ENCODE measurements around the gene TTC19.
"Not testable (repeated sequence)": the region's sequence is repeated elsewhere in the genome, so short reads cannot be mapped to it uniquely, and the experiment has no call there.

The TTC19 gene

GRCh38 chr17:15973016-15973415 lies 26.6 kb upstream of the TTC19 start:
- no peak for FAIRE-seq

DNA sequence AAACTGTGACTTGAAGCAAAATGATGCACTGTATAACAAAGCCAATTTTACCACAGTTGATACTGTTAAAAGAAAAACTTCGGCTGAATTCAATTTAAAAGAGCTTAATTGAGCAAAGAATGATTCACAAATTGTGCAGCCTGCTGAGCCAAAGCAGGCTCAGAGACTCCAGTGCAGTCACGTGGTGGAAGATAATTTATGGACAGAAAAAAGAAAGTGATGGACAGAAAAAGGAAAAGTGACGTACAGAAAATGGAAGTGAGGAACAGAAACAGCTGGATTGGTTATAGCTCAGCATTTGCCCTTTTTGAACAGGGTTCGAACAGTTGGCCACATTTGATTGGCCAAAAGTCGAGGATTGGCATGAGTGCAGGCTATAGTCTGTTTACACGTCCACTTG lies 25.8 kb upstream of the TTC19 start:
- no peak for FAIRE-seq

- no peak for FAIRE-seq
Measured at GRCh38 chr17:15977894-15978293, 21.7 kb upstream of the TTC19 start.

DNA sequence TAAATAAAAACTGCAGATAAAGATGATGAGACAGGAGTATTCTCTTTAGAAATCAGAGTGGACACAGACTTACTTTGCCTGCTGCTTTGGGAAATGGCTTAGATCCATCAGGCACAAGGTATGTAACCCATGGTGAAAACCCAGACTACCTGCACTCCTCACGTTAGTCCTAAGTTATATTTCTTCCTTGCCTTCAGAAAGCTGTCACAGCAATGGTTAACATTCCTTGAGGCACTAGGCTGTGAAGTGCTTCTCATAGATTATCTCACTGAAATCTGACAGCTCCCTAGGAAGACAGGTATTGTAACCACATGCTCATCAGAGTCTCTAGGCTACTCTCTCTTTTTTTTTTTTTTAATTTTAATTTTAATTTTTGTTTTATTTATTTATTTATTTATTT lies 21.0 kb upstream of the TTC19 start:
- no peak for FAIRE-seq

- FAIRE-seq: not testable (repeated sequence)
Measured at GRCh38 chr17:15979013-15979412, 20.6 kb upstream of the TTC19 start.

DNA sequence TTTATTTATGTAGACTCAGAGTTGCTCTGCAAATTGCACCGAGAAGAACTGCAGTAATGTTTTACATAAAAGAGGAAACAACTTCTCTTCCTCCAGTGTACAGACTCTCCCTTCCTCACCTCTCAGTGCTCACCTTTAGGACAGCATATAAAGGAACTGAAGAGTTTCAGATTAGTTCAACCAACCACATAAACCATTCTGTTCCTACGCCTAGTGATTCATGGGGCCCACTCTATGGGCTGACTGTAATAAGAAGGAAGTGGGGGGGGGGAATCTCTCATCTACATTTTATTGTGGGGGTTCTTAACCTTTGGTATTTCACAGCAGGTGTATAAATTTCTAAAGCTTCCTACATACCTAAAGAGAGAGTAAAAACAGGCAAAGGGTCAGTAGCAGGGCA lies 18.4 kb upstream of the TTC19 start:
- no peak for FAIRE-seq

- FAIRE-seq: no peak
Measured at GRCh38 chr17:15981646-15982580, 17.7 kb upstream of the TTC19 start.

GRCh38 chr17:15996322-15996721 lies 3.3 kb upstream of the TTC19 start:
- no peak for FAIRE-seq

- FAIRE-seq: no peak
Measured at GRCh38 chr17:15998031-15998562, 1.5 kb upstream of the TTC19 start.

GRCh38 chr17:15999974-16000827 lies 577 bp downstream of the TTC19 start:
- FAIRE-seq: no peak

DNA sequence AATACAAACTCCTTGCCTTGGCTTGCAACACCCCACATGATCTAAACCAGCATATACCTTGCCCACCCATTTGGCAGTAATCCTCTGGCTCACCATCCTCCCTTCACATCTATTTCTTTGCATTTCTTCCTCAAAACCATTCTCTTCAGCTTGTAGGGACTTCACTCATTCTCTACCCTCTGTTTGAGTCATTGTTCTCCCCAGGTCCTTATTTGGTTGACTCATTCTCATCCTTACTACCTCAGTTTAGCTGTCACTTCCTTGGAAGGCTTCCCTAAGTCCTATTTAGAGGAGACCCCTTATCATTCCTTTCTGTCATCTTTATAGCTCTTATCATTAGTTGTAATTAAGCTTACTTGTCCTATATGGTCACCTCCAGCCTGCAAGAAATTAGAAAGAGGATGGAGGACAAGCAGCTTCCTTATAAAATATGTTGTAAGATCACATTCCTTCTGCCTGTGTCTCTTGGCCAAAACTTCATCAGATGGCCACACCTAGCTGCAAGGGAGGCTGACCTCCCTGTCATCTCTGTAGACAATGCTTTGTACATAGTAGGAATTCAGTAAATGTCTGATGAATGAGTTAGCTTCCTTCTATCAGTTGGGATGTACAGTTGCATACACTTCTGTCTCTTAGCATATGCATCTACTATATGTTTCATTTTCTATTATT lies 1.7 kb downstream of the TTC19 start:
- FAIRE-seq: no peak

- FAIRE-seq: no peak
Measured at GRCh38 chr17:16002708-16003260, 3.2 kb downstream of the TTC19 start.

DNA sequence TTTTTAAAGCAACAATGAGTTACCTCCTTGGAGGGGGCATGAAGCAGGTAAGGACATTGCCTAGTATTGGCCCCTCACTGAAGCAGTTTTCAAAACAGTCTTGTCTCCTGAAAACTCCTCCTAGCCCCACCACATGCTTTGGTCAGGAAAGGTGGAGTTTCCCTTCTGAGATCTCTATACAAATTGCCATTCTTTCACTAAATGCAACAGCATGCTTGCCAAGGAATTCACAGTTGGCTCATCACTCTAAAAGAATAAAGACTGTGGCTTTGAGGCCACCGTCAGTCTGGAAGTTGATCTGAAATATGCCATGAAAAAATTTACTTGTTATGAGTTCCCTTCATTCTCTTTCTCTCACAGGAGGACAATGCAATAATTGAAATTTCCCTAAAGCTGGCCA lies 4.2 kb downstream of the TTC19 start:
- FAIRE-seq: no peak

- no peak for FAIRE-seq
Measured at GRCh38 chr17:16005636-16006035, 6.0 kb downstream of the TTC19 start.

- no peak for FAIRE-seq
Measured at GRCh38 chr17:16007439-16007838, 7.8 kb downstream of the TTC19 start.

DNA sequence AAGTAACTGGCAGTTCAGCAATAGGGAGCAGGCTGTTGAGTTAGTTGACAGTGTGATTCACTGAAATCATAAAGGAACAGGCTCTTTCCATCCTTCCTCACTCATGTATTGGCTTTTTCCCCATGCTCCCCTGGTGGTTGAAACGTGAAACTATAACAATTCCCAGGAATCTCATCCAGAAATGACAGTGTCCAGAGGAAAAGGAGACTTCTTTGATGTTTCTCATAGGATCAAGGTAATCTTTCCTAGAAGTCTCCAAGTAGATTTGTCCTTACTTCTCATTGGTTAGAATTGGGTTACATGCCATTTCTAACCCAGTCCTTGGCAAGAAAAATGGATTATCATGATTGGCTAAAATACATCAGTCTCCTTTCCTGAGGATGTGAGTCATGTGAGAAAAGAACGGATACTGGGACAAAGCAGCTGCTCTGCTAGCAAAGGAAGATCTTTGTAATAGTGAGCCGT lies 14.4 kb downstream of the TTC19 start:
- FAIRE-seq: peak; percentile 52

- FAIRE-seq: no peak
Measured at GRCh38 chr17:16019347-16019746, 19.7 kb downstream of the TTC19 start.

DNA sequence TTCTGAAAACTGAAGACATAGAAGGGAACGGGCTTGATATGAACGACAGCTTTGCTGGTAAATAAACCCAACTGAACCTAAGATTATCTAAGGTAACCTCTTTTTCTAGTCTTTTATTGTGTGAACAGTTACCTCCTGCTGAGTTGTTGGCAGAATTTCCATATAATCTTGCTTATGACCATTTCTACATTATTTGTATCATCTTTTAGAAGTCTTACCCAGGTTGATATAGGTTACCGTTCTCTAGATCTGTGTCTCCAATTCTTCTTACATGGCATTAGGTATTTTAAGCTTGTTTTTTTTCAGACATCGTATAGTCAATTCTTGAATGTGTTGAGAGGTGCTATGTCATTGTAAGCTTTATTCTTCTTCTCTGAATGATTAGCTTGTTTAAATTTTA lies 24.3 kb downstream of the TTC19 start:
- no peak for FAIRE-seq

- FAIRE-seq: no peak
Measured at GRCh38 chr17:16025202-16025601, 25.6 kb downstream of the TTC19 start.

DNA sequence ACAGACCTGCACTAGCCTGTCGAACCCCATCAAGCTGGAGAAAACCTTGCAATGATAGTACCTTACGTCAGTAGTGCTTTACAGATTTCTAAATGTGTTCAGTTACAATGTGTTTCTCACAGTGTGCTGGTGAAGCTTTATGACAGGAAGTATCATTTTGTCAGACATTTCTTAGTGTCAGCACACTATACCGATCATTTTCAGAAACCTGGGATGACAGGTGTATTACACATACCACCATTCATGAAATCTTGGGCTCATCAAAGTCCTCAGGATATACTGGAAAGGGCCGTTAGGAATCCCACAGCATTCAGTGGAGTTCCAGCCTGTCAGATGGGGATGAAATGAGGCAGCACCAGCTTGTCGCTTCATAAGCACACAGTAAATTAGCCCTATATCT lies 27.3 kb downstream of the TTC19 start:
- FAIRE-seq: no peak

DNA sequence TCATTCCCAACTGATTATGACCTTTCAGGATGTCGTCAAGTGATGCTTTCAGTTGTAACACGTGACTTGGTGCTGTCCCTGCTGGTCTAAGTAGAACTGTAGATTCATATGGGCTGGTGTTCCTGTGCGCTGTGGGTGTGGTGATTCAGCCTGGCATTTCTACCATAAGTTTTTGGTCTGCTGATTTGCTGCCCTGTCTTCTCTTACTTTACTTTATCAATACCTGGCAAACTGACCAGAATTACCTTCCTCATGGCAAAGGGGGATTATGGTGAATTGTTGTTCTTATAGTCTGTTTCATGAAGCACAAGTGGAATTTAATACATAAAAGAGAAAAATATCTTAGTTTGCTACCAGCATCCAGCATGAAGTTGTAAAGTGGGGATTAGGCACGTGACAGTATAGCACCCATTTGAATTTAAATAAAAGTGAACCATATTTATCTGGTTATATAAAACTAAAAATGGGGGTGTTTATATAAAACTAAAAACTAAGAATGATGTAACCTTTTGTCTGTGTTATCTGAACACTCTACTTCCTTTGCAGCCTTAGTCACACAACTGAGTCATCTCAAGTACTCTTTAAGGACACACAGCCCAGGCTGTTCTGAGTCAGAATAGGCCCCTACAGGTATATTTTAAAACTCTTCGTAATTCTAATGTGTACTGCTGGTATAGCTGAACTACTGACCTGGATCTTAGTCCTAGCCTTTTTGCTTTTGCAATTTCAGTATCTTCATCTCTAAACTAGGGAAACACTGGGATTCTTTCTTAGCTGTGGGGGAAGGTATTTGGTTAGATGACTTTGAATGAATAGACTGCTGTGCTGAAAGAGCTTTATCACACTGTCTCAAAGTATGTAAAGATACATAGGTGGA lies 28.3 kb downstream of the TTC19 start:
- FAIRE-seq: no peak

All from G401.6 (cell line).